Cardiac fibroblast (primary cell): ENCODE measurements around the gene KLHL24.

ENCODE experiments used
- DNase-seq, 2 donors: peaks; one replicate each; pipeline versions ENCODE4 v3.0.0 to v3.0.0-alpha.2; 2010; ENCODE audit warnings: low read depth in 2 of 2
- H3K4me3 ChIP-seq, 2 donors: replicated peaks in 1 of 2; 1 replicate in 1 of 2; 2 replicates in 1 of 2; pipeline ENCODE4 v1.5.1; 2011; ENCODE audit warnings: low read depth in 2 of 2, low read length in 2 of 2, mild to moderate bottlenecking in 2 of 2, moderate library complexity in 1 of 2
- CTCF ChIP-seq: IDR thresholded peaks from one replicate; pipeline ENCODE4 v1.5.1; 2011; ENCODE audit warnings: low read depth, mild to moderate bottlenecking, low read length, inconsistent platforms

Gene KLHL24

GRCh38 chr3:183711516-183711915 is 76.1 kb downstream of the KLHL24 start:
- TF ChIP-seq CTCF = no peak
- no peak for DNase-seq
- no peak overlapping the region for H3K4me3 ChIP-seq

GRCh38 chr3:183714622-183715021 is 79.2 kb downstream of the KLHL24 start:
- H3K4me3 ChIP-seq = no peak overlapping the region
- no peak for TF ChIP-seq CTCF
- DNase-seq = no peak

GRCh38 chr3:183718012-183718411 is 82.6 kb downstream of the KLHL24 start:
- no peak for DNase-seq
- TF ChIP-seq CTCF = no peak
- no peak overlapping the region for H3K4me3 ChIP-seq

GRCh38 chr3:183725387-183725786 is 90.0 kb downstream of the KLHL24 start:
- DNase-seq = no peak
- no peak overlapping the region for H3K4me3 ChIP-seq
- TF ChIP-seq CTCF = no peak

GRCh38 chr3:183728204-183728603 is 92.8 kb downstream of the KLHL24 start:
- H3K4me3 ChIP-seq = no peak overlapping the region
- no peak for TF ChIP-seq CTCF
- no peak for DNase-seq

GRCh38 chr3:183730361-183730760 is 94.9 kb downstream of the KLHL24 start:
- no peak for TF ChIP-seq CTCF
- DNase-seq = no peak
- H3K4me3 ChIP-seq = no peak overlapping the region

GRCh38 chr3:183731611-183732010 is 96.2 kb downstream of the KLHL24 start:
- no peak for TF ChIP-seq CTCF
- no peak for DNase-seq
- no peak overlapping the region for H3K4me3 ChIP-seq
